Dermis blood vessel endothelial cell (primary cell): ENCODE measurements around the gene WDR74. TPM values are rescaled to one million over a fixed set of nuclear protein-coding genes. Genes with fewer than 3 reads are reported as not detected.
"Not testable (repeated sequence)": the region's sequence is repeated elsewhere in the genome, so short reads cannot be mapped to it uniquely, and the experiment has no call there.

ENCODE experiments used
- DNase-seq: peaks from one replicate; pipeline ENCODE4 v3.0.0; 2010
- total RNA-seq: library from RNA; depleted of rRNA; stranded (reverse); fragments of >200 nt; gene quantifications from 2 replicates; pipeline ENCODE4 v1.2.3, GENCODE V29; 2014

WDR74 gene
- total RNA-seq, 1 donor from 2014 or later: 46.3 TPM

- DNase-seq: peak; percentile 66
Measured at GRCh38 chr11:62840721-62841360, 1.5 kb upstream of the WDR74 start.

GRCh38 chr11:62835336-62835735 is 4.1 kb downstream of the WDR74 start:
- no peak for DNase-seq

GRCh38 chr11:62832336-62833234 is 6.8 kb downstream of the WDR74 start, which contains the start of gene TEX54:
TSS of gene TEX54 (minus strand) at chr11:62832841.
- no peak for DNase-seq

- DNase-seq: peak; percentile 99
Measured at GRCh38 chr11:62831520-62832335, 7.7 kb downstream of the WDR74 start, which contains the start of gene STX5. TSS of gene STX5 (minus strand) at chr11:62832051. CDS start at chr11:62831243, 808 bp downstream.

GRCh38 chr11:62830904-62831519 is 8.4 kb downstream of the WDR74 start:
- peak; percentile 73 for DNase-seq

GRCh38 chr11:62828130-62828529 is 11.3 kb downstream of the WDR74 start:
- DNase-seq: not testable (repeated sequence)

- no peak for DNase-seq
Measured at GRCh38 chr11:62823677-62824076, 15.7 kb downstream of the WDR74 start.

GRCh38 chr11:62817129-62817528 is 22.3 kb downstream of the WDR74 start:
- no peak for DNase-seq

- DNase-seq: no peak
Measured at GRCh38 chr11:62816557-62816956, 22.8 kb downstream of the WDR74 start.

- no peak for DNase-seq
Measured at GRCh38 chr11:62811659-62812058, 27.7 kb downstream of the WDR74 start.

GRCh38 chr11:62810748-62811147 is 28.6 kb downstream of the WDR74 start:
- no peak for DNase-seq

- DNase-seq: no peak
Measured at GRCh38 chr11:62806611-62807121, 32.7 kb downstream of the WDR74 start.

GRCh38 chr11:62805961-62806441 is 33.4 kb downstream of the WDR74 start:
- DNase-seq: peak; percentile 29

GRCh38 chr11:62805076-62805892 is 34.1 kb downstream of the WDR74 start, which contains the start of gene NXF1:
TSS of gene NXF1 (minus strand) at chr11:62805440. CDS start at chr11:62805356, 84 bp downstream.
- peak; percentile 97 for DNase-seq

GRCh38 chr11:62804310-62805075 is 34.9 kb downstream of the WDR74 start:
- DNase-seq: peak; percentile 74

- DNase-seq: no peak
Measured at GRCh38 chr11:62801071-62801470, 38.3 kb downstream of the WDR74 start.

GRCh38 chr11:62799486-62799885 is 39.9 kb downstream of the WDR74 start:
- no peak for DNase-seq

- no peak for DNase-seq
Measured at GRCh38 chr11:62796281-62796680, 43.1 kb downstream of the WDR74 start.

- DNase-seq: no peak
Measured at GRCh38 chr11:62794201-62794775, 45.1 kb downstream of the WDR74 start.

- no peak for DNase-seq
Measured at GRCh38 chr11:62792202-62792575, 47.2 kb downstream of the WDR74 start.
